ENCODE results near the gene PPP1R12B.

DNA sequence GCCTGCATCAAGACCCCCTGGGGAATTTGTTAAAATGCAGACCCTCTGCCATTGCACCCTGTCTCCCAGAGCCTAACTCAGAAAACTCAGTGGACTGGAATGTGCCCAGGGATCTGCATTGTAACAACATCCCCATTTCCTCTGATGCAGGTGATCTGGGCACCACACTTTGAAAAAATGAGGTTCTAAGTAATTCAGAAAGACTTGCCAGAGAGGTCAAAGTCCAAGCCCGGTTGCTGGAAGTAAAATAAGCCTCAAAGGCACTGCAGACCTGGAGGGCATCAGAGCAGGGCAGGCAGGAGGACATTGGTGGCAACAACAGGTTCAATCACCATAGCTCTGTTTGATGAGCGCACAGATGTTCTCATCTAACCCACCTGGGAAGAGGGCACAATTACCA lies 271.0 kb downstream of the PPP1R12B start:
- TF ChIP-seq, protein P1, sequence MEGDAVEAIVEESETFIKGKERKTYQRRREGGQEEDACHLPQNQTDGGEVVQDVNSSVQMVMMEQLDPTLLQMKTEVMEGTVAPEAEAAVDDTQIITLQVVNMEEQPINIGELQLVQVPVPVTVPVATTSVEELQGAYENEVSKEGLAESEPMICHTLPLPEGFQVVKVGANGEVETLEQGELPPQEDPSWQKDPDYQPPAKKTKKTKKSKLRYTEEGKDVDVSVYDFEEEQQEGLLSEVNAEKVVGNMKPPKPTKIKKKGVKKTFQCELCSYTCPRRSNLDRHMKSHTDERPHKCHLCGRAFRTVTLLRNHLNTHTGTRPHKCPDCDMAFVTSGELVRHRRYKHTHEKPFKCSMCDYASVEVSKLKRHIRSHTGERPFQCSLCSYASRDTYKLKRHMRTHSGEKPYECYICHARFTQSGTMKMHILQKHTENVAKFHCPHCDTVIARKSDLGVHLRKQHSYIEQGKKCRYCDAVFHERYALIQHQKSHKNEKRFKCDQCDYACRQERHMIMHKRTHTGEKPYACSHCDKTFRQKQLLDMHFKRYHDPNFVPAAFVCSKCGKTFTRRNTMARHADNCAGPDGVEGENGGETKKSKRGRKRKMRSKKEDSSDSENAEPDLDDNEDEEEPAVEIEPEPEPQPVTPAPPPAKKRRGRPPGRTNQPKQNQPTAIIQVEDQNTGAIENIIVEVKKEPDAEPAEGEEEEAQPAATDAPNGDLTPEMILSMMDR (conservative IDR thresholded peaks at IDR 0.05; ENCODE audit: low read length), result no peak
- TF ChIP-seq EZH2phosphoT487 (IDR thresholded peaks at IDR 0.05; ENCODE audit: borderline replicate concordance, low read depth, low read length), result no peak

All from OCI-LY7 (cell line).